LNCaP clone FGC (cell line): ENCODE measurements around the gene ALG12.

Source experiments
- DNase-seq: peaks from one replicate; pipeline ENCODE4 v3.0.0-alpha.2; 2011; ENCODE audit warnings: low read depth
- H3K4me3 ChIP-seq: 2 replicates; pipeline ENCODE4 v1.5.1; 2011; ENCODE audit warnings: mild to moderate bottlenecking, low read depth, low read length, control low read depth
- CTCF ChIP-seq: IDR thresholded peaks from 2 replicates; pipeline ENCODE4 v1.5.1; 2012; ENCODE audit warnings: mild to moderate bottlenecking; ENCODE audit not compliant: control insufficient read depth, insufficient read depth; ENCODE audit errors: extremely low read depth

The ALG12 gene

GRCh38 chr22:49936018-49936972 lies 18.1 kb upstream of the ALG12 start:
- TF ChIP-seq CTCF, result no peak
- no peak for DNase-seq
- no peak overlapping the region for H3K4me3 ChIP-seq

GRCh38 chr22:49935561-49935960 lies 17.3 kb upstream of the ALG12 start:
- DNase-seq, result no peak
- no peak overlapping the region for H3K4me3 ChIP-seq
- no peak for TF ChIP-seq CTCF

GRCh38 chr22:49934891-49935557 lies 16.8 kb upstream of the ALG12 start:
- H3K4me3 ChIP-seq, result no peak overlapping the region
- no peak for TF ChIP-seq CTCF
- DNase-seq, result no peak

GRCh38 chr22:49934160-49934890 lies 16.1 kb upstream of the ALG12 start:
- no peak for TF ChIP-seq CTCF
- DNase-seq, result no peak
- no peak overlapping the region for H3K4me3 ChIP-seq

GRCh38 chr22:49933236-49934159 lies 15.3 kb upstream of the ALG12 start:
- no peak overlapping the region for H3K4me3 ChIP-seq
- DNase-seq, result no peak
- TF ChIP-seq CTCF, result no peak
